Left lung (tissue), 10 donors: ENCODE measurements around the gene CPED1. TPM values are rescaled to one million over a fixed set of nuclear protein-coding genes. Genes with fewer than 3 reads are reported as not detected.
"Not testable (repeated sequence)": the region's sequence is repeated elsewhere in the genome, so short reads cannot be mapped to it uniquely, and the experiment has no call there.

Source experiments
- ATAC-seq: fragments of 200-7000 bp; cut with Tn5 transposase; one replicate; pipeline ENCODE4 v1.9.1; 2020; ENCODE audit warnings: moderate library complexity
- DNase-seq, 4 donors: peaks; one replicate each; pipeline ENCODE4 v3.0.0-alpha.2; 2013 to 2020
- H3K27ac ChIP-seq, 2 donors: fragments of 200-600 bp; sonication (generic) in 1 of 2; one replicate each; pipeline versions ENCODE4 v1.5.0 to v1.8.0; 2020 to 2021
- H3K27me3 ChIP-seq, 2 donors: fragments of 200-600 bp; sonication (generic) in 1 of 2; one replicate each; pipeline versions ENCODE4 v1.5.0 to v1.8.0; 2020 to 2021
- H3K36me3 ChIP-seq, 2 donors: fragments of 200-600 bp; sonication (generic) in 1 of 2; one replicate each; pipeline versions ENCODE4 v1.5.0 to v1.8.0; 2020 to 2021
- H3K4me1 ChIP-seq, 2 donors: fragments of 200-600 bp; one replicate each; pipeline ENCODE4 v1.8.0; 2021
- H3K4me3 ChIP-seq, 2 donors: fragments of 200-600 bp; sonication (generic) in 1 of 2; one replicate each; pipeline versions ENCODE4 v1.5.0 to v1.8.0; 2020 to 2021; ENCODE audit warnings: mild to moderate bottlenecking in 1 of 2
- H3K9me3 ChIP-seq, 2 donors: fragments of 200-600 bp; sonication (generic) in 1 of 2; one replicate each; pipeline versions ENCODE4 v1.5.0 to v1.8.0; 2020 to 2021
- CTCF ChIP-seq, 2 donors: fragments of 200-600 bp; sonication (generic) in 1 of 2; IDR thresholded peaks; one replicate each; pipeline versions ENCODE4 v1.5.0 to v1.8.0; 2021; ENCODE audit warnings: antibody characterized with exemption in 2 of 2
- intact Hi-C, 2 donors: fragments of 100-400 bp; cut with DNase I; formaldehyde crosslinking; loops; one replicate each; pipeline versions ENCODE4 v1.11.2 to v1.14.2; 2022
- polyA plus RNA-seq, 6 donors: library from polyadenylated mRNA; unstranded; fragments of 120-200 nt; gene quantifications; one replicate each; pipeline ENCODE4 v1.2.1, GENCODE V29; 2013; ENCODE audit not compliant: insufficient read length in 6 of 6
- total RNA-seq, 2 donors: library from RNA; stranded (reverse); fragmentation: NEBNext Ultra II Directional; extraction: Animal tissue kit (Norgen Biotek cat#: 25700); gene quantifications; one replicate each; pipeline ENCODE4 v1.2.1, GENCODE V29; 2021
- donor health status: DM: no; HTN: yes; CAD: no.
- donor health status: DM: no; HTN: no; CAD: no.

Gene CPED1
- total and polyA plus RNA-seq, 8 donors = 8.8 to 29.6 (median 22.8) TPM

GRCh38 chr7:121072826-121073225, 84.3 kb downstream of the CPED1 start:
- Histone ChIP-seq H3K9me3 (no peaks in the 10 kb centered on the region), H3K4me1 (no peaks in the 10 kb centered on the region), H3K27ac (no peak overlapping the region), H3K27me3 (no peaks in the 10 kb centered on the region), H3K4me3 (no peak overlapping the region), H3K36me3 (no peaks in the 10 kb centered on the region)
- DNase-seq (no peak), ATAC-seq (no peak)
- TF ChIP-seq CTCF (IDR thresholded peaks at IDR 0.05) = no peak
- intact Hi-C loops = no loop called here

- Histone ChIP-seq H3K36me3 (no peaks in the 10 kb centered on the region), H3K9me3 (no peaks in the 10 kb centered on the region), H3K4me1 (no peaks in the 10 kb centered on the region), H3K4me3 (no peak overlapping the region), H3K27me3 (no peaks in the 10 kb centered on the region), H3K27ac (no peak overlapping the region)
- intact Hi-C loops = no loop called here
- no peak for TF ChIP-seq CTCF (IDR thresholded peaks at IDR 0.05)
- DNase-seq = no peak
- no peak for ATAC-seq
These were observed 85.1 kb downstream of the CPED1 start for GRCh38 chr7:121073463-121074099.

GRCh38 chr7:121075424-121075841, 86.9 kb downstream of the CPED1 start:
- intact Hi-C loops, H3K27ac ChIP-seq, H3K4me1 ChIP-seq, H3K9me3 ChIP-seq, H3K36me3 ChIP-seq, ATAC-seq, H3K4me3 ChIP-seq, DNase-seq, H3K27me3 ChIP-seq: not testable (repeated sequence)

- no peak for TF ChIP-seq CTCF (IDR thresholded peaks at IDR 0.05)
- Histone ChIP-seq H3K4me3 (no peak overlapping the region), H3K27ac (no peak overlapping the region), H3K4me1 (no peaks in the 10 kb centered on the region), H3K27me3 (no peaks in the 10 kb centered on the region), H3K9me3 (no peaks in the 10 kb centered on the region), H3K36me3 (no peaks in the 10 kb centered on the region)
- intact Hi-C loops = no loop called here
- no peak for ATAC-seq
- no peak for DNase-seq
These were observed 87.4 kb downstream of the CPED1 start for GRCh38 chr7:121075952-121076349.

DNA sequence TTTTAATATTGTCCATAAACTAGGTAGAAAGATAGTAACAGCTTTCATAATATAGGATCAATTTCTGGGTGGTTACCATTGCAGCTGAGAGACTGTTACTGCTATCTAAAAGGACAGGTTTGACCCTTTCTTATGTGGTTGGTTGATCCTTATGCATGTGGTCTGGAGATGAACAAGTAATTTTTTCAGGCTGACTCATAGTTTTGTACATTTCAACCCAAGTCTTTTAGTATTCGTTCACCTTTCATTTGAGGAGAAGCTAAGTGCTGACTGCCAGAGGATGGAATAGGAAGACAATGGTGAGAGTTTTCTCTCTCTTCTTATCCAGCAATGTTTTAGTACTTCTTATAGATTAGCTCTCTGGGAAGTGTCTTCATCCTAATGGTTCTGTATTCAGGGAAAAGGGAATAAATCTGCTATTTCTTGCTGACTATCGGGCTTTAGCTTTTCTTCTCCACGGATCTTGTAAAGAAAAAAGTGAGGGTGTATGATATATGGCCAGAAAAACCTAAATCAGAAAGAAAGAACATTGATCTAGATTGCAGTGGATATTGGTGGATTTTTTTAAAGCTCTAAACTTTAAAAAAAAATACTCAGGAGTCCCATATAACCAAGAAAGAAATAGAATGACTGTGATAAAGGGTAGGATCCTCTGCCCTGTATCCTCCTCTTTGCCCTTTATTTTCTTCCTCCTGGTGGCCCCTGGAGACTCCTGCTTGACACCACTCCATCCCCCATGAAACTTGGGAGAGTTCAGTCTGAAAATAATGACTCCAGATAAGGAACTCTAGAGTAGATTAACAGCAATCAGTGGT, 88.0 kb downstream of the CPED1 start:
- H3K36me3 ChIP-seq = no peaks in the 10 kb centered on the region
- DNase-seq (no peak), ATAC-seq (no peak)
- intact Hi-C loops = no loop called here
- H3K27me3 ChIP-seq = no peaks in the 10 kb centered on the region
- TF ChIP-seq CTCF (IDR thresholded peaks at IDR 0.05) = no peak
- H3K4me1 ChIP-seq = no peaks in the 10 kb centered on the region
- H3K27ac ChIP-seq = no peak overlapping the region
- no peaks in the 10 kb centered on the region for H3K9me3 ChIP-seq
- no peak overlapping the region for H3K4me3 ChIP-seq
